PC-3 (cell line): Measurements from ENCODE around the gene OR52E2. TPM values are rescaled to one million over a fixed set of nuclear protein-coding genes. Genes with fewer than 3 reads are reported as not detected.

ENCODE experiments used
- ATAC-seq: fragments of 200-7000 bp; cut with Tn5 transposase; 2 replicates; pipeline ENCODE4 v1.9.1; 2020; ENCODE audit warnings: mild to moderate bottlenecking, moderate library complexity
- BruUV-seq: library from RNA; stranded (reverse); fragments of 400-500 nt; replicated peaks from 2 replicates; lab custom pipeline; 2021; lab: Mats Ljungman, UMichigan
- CTCF ChIA-PET: fragments of 300-600 bp; sonication (Branson Sonifier 250); formaldehyde crosslinking; loops from one replicate; lab custom pipeline; 2022; ENCODE audit warnings: antibody characterized with exemption; lab: Charles Lee
- POLR2A ChIA-PET: fragments of 300-600 bp; sonication (Branson Sonifier 250); formaldehyde crosslinking; loops from one replicate; lab custom pipeline; 2022; ENCODE audit warnings: antibody characterized with exemption; ENCODE audit not compliant: unreplicated experiment; lab: Charles Lee
- DNase-seq: peaks from one replicate; pipeline ENCODE4 v3.0.0-alpha.2; 2015
- H2AFZ ChIP-seq: fragments of 300-600 bp; sonication (generic); 2 replicates; pipeline ENCODE4 v1.6.0; 2016; ENCODE audit warnings: antibody characterized with exemption, low read length
- H3F3A ChIP-seq: fragments of 300-600 bp; sonication (generic); one replicate; pipeline ENCODE4 v1.6.0; 2017; ENCODE audit warnings: antibody characterized with exemption, low read length, control low read depth, mild to moderate bottlenecking; ENCODE audit not compliant: unreplicated experiment
- H3K27ac ChIP-seq: fragments of 300-600 bp; sonication (generic); 2 replicates; pipeline ENCODE4 v1.5.1; 2016; ENCODE audit warnings: mild to moderate bottlenecking, low read length
- H3K27me3 ChIP-seq: fragments of 300-600 bp; sonication (generic); 2 replicates; pipeline ENCODE4 v1.6.1; 2016; ENCODE audit warnings: low read length, mixed read lengths
- H3K36me3 ChIP-seq: fragments of 300-600 bp; sonication (generic); 2 replicates; pipeline ENCODE4 v1.6.1; 2016; ENCODE audit warnings: low read depth, mixed run types, low read length, mixed read lengths
- H3K4me1 ChIP-seq: fragments of 300-600 bp; sonication (generic); 2 replicates; pipeline ENCODE4 v1.5.1; 2016; ENCODE audit warnings: low read length; ENCODE audit not compliant: insufficient read depth
- H3K4me2 ChIP-seq: fragments of 300-600 bp; sonication (generic); 2 replicates; pipeline ENCODE4 v1.6.0; 2016; ENCODE audit warnings: low read length
- H3K4me3 ChIP-seq: fragments of 300-600 bp; sonication (generic); 2 replicates; pipeline ENCODE4 v1.5.1; 2016; ENCODE audit warnings: mild to moderate bottlenecking, low read length, mixed read lengths
- H3K79me2 ChIP-seq: fragments of 300-600 bp; sonication (generic); 2 replicates; pipeline ENCODE4 v1.6.1; 2017; ENCODE audit warnings: low read length, mixed read lengths
- H3K9ac ChIP-seq: fragments of 300-600 bp; sonication (generic); 2 replicates; pipeline ENCODE4 v1.6.0; 2016; ENCODE audit warnings: mild to moderate bottlenecking, low read length
- H3K9me2 ChIP-seq: fragments of 300-600 bp; sonication (generic); replicated peaks from 2 replicates; pipeline ENCODE4 v1.6.1; 2016; ENCODE audit warnings: mixed run types, low read length, mixed read lengths
- H3K9me3 ChIP-seq: fragments of 300-600 bp; sonication (generic); 2 replicates; pipeline ENCODE4 v1.6.1; 2016; ENCODE audit warnings: low read length, mixed read lengths
- H4K20me1 ChIP-seq: fragments of 300-600 bp; sonication (generic); 2 replicates; pipeline ENCODE4 v1.6.1; 2016; ENCODE audit warnings: low read length, mixed read lengths
- EZH2 ChIP-seq: fragments of 300-600 bp; sonication (generic); IDR thresholded peaks from one replicate; pipeline ENCODE4 v1.6.1; 2017; ENCODE audit warnings: antibody characterized with exemption, mild to moderate bottlenecking, low read length; ENCODE audit not compliant: unreplicated experiment
- EZH2phosphoT487 ChIP-seq: fragments of 300-600 bp; sonication (generic); IDR thresholded peaks from 2 replicates; pipeline ENCODE4 v1.6.1; 2018; ENCODE audit warnings: mild to moderate bottlenecking, antibody characterized with exemption, low read length, borderline replicate concordance
- intact Hi-C: fragments of 100-400 bp; cut with micrococcal nuclease; formaldehyde crosslinking; loops from 2 replicates; pipeline ENCODE4 v1.9.0; 2023
- total RNA-seq: library from RNA; depleted of rRNA; stranded (reverse); fragments of >200 nt; gene quantifications from 2 replicates; pipeline ENCODE4 v1.2.3, GENCODE V29; 2014
- TF ChIP-seq, protein P1 (sequence below): fragments of 300-600 bp; sonication (generic); conservative IDR thresholded peaks from 2 replicates; pipeline ENCODE4 v1.5.1; 2017; ENCODE audit warnings: antibody characterized with exemption, low read depth, mild to moderate bottlenecking, low read length

The OR52E2 gene
- total RNA-seq, 1 experiment from 2014 or later = not detected

DNA sequence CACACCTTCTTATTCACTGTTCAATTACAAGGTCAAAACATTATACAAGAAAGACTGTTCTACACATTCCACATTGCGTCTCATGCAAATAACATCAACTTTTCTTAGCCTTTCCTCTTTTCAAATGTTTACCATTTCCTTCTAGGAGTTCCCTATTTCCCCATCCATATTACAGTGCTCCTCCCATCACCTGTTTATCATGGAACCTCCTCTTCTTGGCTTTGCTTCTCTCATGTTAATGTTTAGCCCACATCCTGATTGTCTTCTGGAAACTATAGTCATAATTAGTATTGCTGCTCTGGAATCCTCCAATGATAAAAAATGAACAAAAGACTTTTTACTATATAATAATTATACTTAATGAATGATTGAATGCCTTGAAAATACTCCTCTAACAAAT, 31.2 kb upstream of the OR52E2 start:
- no peaks in the 10 kb centered on the region for H3F3A ChIP-seq
- no TSS peak for BruUV-seq
- no peaks in the 10 kb centered on the region for H3K36me3 ChIP-seq
- ChIA-PET POLR2A (no interaction called here), CTCF (no interaction called here)
- H3K27ac ChIP-seq = no peak overlapping the region
- no peak overlapping the region for H3K9ac ChIP-seq
- no peak for DNase-seq
- H3K9me3 ChIP-seq = no peaks in the 10 kb centered on the region
- H3K4me2 ChIP-seq = no peak overlapping the region
- no peak overlapping the region for H3K4me3 ChIP-seq
- ATAC-seq = no peak
- H3K27me3 ChIP-seq = no peaks in the 10 kb centered on the region
- intact Hi-C loops = no loop called here
- H3K9me2 ChIP-seq = no peaks in the 10 kb centered on the region
- no peaks in the 10 kb centered on the region for H4K20me1 ChIP-seq
- TF ChIP-seq, protein P1, sequence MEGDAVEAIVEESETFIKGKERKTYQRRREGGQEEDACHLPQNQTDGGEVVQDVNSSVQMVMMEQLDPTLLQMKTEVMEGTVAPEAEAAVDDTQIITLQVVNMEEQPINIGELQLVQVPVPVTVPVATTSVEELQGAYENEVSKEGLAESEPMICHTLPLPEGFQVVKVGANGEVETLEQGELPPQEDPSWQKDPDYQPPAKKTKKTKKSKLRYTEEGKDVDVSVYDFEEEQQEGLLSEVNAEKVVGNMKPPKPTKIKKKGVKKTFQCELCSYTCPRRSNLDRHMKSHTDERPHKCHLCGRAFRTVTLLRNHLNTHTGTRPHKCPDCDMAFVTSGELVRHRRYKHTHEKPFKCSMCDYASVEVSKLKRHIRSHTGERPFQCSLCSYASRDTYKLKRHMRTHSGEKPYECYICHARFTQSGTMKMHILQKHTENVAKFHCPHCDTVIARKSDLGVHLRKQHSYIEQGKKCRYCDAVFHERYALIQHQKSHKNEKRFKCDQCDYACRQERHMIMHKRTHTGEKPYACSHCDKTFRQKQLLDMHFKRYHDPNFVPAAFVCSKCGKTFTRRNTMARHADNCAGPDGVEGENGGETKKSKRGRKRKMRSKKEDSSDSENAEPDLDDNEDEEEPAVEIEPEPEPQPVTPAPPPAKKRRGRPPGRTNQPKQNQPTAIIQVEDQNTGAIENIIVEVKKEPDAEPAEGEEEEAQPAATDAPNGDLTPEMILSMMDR = no peak
- TF ChIP-seq EZH2phosphoT487 (no peak), EZH2 (no peak)
- no peak overlapping the region for H2AFZ ChIP-seq
- H3K79me2 ChIP-seq = no peaks in the 10 kb centered on the region
- no peaks in the 10 kb centered on the region for H3K4me1 ChIP-seq

DNA sequence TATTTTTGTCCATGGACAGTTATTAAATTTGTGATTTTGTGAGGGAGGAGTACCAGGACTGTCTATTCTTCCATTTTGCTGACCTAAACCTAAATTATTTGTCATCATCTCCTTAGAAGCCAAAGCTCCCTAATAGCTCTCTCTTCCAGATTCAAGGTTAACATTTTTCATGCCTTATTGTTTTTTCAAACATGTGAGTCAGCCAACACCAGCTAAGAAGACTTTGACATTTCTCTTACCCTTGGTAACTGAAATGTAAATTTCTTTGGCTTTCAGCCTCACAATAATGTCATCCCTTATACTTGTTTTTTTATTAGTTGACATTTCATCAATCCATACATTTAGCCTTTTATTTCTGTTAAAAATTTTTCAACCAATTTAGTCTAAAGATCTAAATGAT, 29.1 kb upstream of the OR52E2 start:
- Histone ChIP-seq H3K4me2 (no peak overlapping the region), H4K20me1 (no peaks in the 10 kb centered on the region), H3K9ac (no peak overlapping the region), H3F3A (no peaks in the 10 kb centered on the region), H3K9me3 (no peaks in the 10 kb centered on the region), H3K4me1 (no peaks in the 10 kb centered on the region), H3K36me3 (no peaks in the 10 kb centered on the region), H3K27me3 (no peaks in the 10 kb centered on the region; the same call in 1 of the 2 replicates), H3K79me2 (no peaks in the 10 kb centered on the region), H3K9me2 (no peaks in the 10 kb centered on the region), H3K4me3 (no peak overlapping the region), H3K27ac (no peak overlapping the region), H2AFZ (no peak overlapping the region)
- TF ChIP-seq, protein P1 = no peak
- no peak for TF ChIP-seq EZH2phosphoT487
- no peak for TF ChIP-seq EZH2
- ATAC-seq = no peak
- BruUV-seq = no TSS peak
- intact Hi-C loops = no loop called here
- CTCF ChIA-PET = no interaction called here
- DNase-seq = no peak
- POLR2A ChIA-PET = no interaction called here

DNA sequence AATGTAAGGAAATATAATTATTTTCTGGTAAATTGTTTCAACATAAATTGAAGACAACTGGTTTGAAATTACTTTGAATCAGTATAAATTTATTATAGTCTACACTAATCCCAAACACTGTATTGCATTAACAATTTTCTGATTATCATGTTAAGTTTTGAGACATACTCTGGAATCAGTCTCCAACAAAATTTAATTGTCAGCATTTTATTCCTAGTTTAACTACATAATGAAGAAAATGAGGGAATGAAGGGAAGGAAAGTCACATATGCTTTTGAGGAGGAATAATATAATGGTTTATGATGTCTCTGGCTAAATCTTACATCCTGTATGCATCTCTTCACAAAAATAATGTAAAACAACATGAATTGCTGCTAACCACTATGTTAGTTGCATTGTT, 24.2 kb upstream of the OR52E2 start:
- ChIA-PET POLR2A (no interaction called here), CTCF (no interaction called here)
- Histone ChIP-seq H2AFZ (no peak overlapping the region), H3K9me2 (no peaks in the 10 kb centered on the region), H3K79me2 (no peaks in the 10 kb centered on the region), H4K20me1 (no peaks in the 10 kb centered on the region), H3K4me3 (no peak overlapping the region), H3K27me3 (no peaks in the 10 kb centered on the region; the same call in 1 of the 2 replicates), H3K4me1 (no peaks in the 10 kb centered on the region), H3K9ac (no peak overlapping the region), H3K36me3 (no peaks in the 10 kb centered on the region), H3K27ac (no peak overlapping the region), H3K4me2 (no peak overlapping the region), H3K9me3 (no peaks in the 10 kb centered on the region), H3F3A (no peaks in the 10 kb centered on the region)
- TF ChIP-seq, protein P1 = no peak
- no peak for TF ChIP-seq EZH2phosphoT487
- no peak for TF ChIP-seq EZH2
- intact Hi-C loops = no loop called here
- no TSS peak for BruUV-seq
- no peak for ATAC-seq
- no peak for DNase-seq
